ENCODE measurements around the gene TNFRSF8. TPM values are rescaled to one million over a fixed set of nuclear protein-coding genes. Genes with fewer than 3 reads are reported as not detected.

TNFRSF8 gene
- total and polyA plus RNA-seq, 2 donors (not counting 1 experiment from before 2014, with no cell fraction given), result 0.36 to 0.57 TPM

- Histone ChIP-seq H3K79me2 (ENCODE audit: control insufficient read depth, insufficient read depth, low read length) (no peaks in the 10 kb centered on the region), H3K4me2 (replicated peaks; ENCODE audit: low read depth, low read length, poor library complexity, severe bottlenecking) (no peak overlapping the region), H3K4me1 (ENCODE audit: control insufficient read depth in 2 of 2, insufficient read depth in 2 of 2, low read length in 2 of 2) (no peaks in the 10 kb centered on the region), H4K20me1 (ENCODE audit: control insufficient read depth, insufficient read depth, low read length, poor library complexity, severe bottlenecking) (no peaks in the 10 kb centered on the region), H3K9ac (ENCODE audit: low read length) (no peak overlapping the region), H3K9me3 (ENCODE audit: control extremely low read depth in 1 of 3, control insufficient read depth in 2 of 3, insufficient read depth in 1 of 3, low read length in 2 of 3) (peaks cover 0 to 3% (median 0%) of the 10 kb centered on the region in 3 donors), H3K27ac (ENCODE audit: low read length in 2 of 2) (no peak overlapping the region), H2AFZ (ENCODE audit: insufficient read depth, low read depth, low read length, poor library complexity, severe bottlenecking) (no peak overlapping the region), H3K36me3 (replicated peaks in 1 of 2; ENCODE audit: control extremely low read depth in 1 of 2, control insufficient read depth in 1 of 2, extremely low read depth in 1 of 2, insufficient read depth in 2 of 2, low read length in 1 of 2) (no peaks in the 10 kb centered on the region), H3K4me3 (ENCODE audit: control extremely low read depth in 1 of 5, extremely low read depth in 1 of 5, insufficient read depth in 1 of 5, low read depth in 2 of 5, low read length in 4 of 5) (no peak overlapping the region), H3K27me3 (replicated peaks in 1 of 4; ENCODE audit: control extremely low read depth in 1 of 4, control insufficient read depth in 3 of 4, insufficient read depth in 4 of 4, low read length in 3 of 4) (no peaks in the 10 kb centered on the region)
- intact Hi-C loops (cut with micrococcal nuclease), result no loop called here
- Mint-ChIP-seq H3K4me3 (no peak overlapping the region), H3K27me3 (no peaks in the 10 kb centered on the region), H3K27ac (no peak overlapping the region), H3K4me1 (no peaks in the 10 kb centered on the region), H3K9me3 (ENCODE audit: insufficient read depth) (no peaks in the 10 kb centered on the region)
- CTCF ChIA-PET, result interaction anchor here (0.6 kb wide), 1 partner anchor 215 kb away, joined by 4 read pairs; no protein-coding TSS in a partner anchor
- no peak for ATAC-seq (ENCODE audit: low read depth)
- TF ChIP-seq CTCF (IDR thresholded peaks at IDR 0.05) (no peak), EZH2 (IDR thresholded peaks at IDR 0.05; ENCODE audit: borderline replicate concordance, insufficient read depth, low read depth, low read length, poor library complexity, severe bottlenecking) (no peak)
- 100% methylated on average over 2 of the region's 14 CpGs for WGBS (ENCODE audit: insufficient coverage)
- no peak for DNase-seq
- POLR2A ChIA-PET, result no interaction called here
These were observed 48.6 kb downstream of the TNFRSF8 start for GRCh38 chr1:12111741-12112140.

- no peaks in the 10 kb centered on the region for H3K9me3 Mint-ChIP-seq (ENCODE audit: insufficient read depth)
- H3K4me3 Mint-ChIP-seq, result no peak overlapping the region
- no peak for DNase-seq
- ChIA-PET CTCF (interaction anchor here (0.8 to 1.4 kb wide), 3 partner anchors 12 to 122 kb away, joined by 3 read pairs; no protein-coding TSS in a partner anchor), POLR2A (no interaction called here)
- H4K20me1 ChIP-seq (ENCODE audit: control insufficient read depth, insufficient read depth, low read length, poor library complexity, severe bottlenecking), result no peaks in the 10 kb centered on the region
- no peaks in the 10 kb centered on the region for H3K4me1 ChIP-seq (ENCODE audit: control insufficient read depth in 2 of 2, insufficient read depth in 2 of 2, low read length in 2 of 2)
- intact Hi-C loops (cut with micrococcal nuclease), result no loop called here
- no peaks in the 10 kb centered on the region for H3K27me3 Mint-ChIP-seq
- H3K4me2 ChIP-seq (replicated peaks; ENCODE audit: low read depth, low read length, poor library complexity, severe bottlenecking), result no peak overlapping the region
- no peak for TF ChIP-seq CTCF (IDR thresholded peaks at IDR 0.05)
- TF ChIP-seq EZH2 (IDR thresholded peaks at IDR 0.05; ENCODE audit: borderline replicate concordance, insufficient read depth, low read depth, low read length, poor library complexity, severe bottlenecking), result no peak
- H3K27ac Mint-ChIP-seq, result no peak overlapping the region
- H3K27ac ChIP-seq (ENCODE audit: low read length in 2 of 2), result no peak overlapping the region
- no peak overlapping the region for H3K9ac ChIP-seq (ENCODE audit: low read length)
- H2AFZ ChIP-seq (ENCODE audit: insufficient read depth, low read depth, low read length, poor library complexity, severe bottlenecking), result no peak overlapping the region
- no peaks in the 10 kb centered on the region for H3K79me2 ChIP-seq (ENCODE audit: control insufficient read depth, insufficient read depth, low read length)
- WGBS (ENCODE audit: insufficient coverage), result 96% methylated on average over 5 of the region's 5 CpGs
- H3K27me3 ChIP-seq (replicated peaks in 1 of 4; ENCODE audit: control extremely low read depth in 1 of 4, control insufficient read depth in 3 of 4, insufficient read depth in 4 of 4, low read length in 3 of 4), result no peaks in the 10 kb centered on the region
- ATAC-seq (ENCODE audit: low read depth), result no peak
- H3K9me3 ChIP-seq (ENCODE audit: control extremely low read depth in 1 of 3, control insufficient read depth in 2 of 3, insufficient read depth in 1 of 3, low read length in 2 of 3), result peaks cover 0 to 3% (median 0%) of the 10 kb centered on the region in 3 donors
- H3K36me3 ChIP-seq (replicated peaks in 1 of 2; ENCODE audit: control extremely low read depth in 1 of 2, control insufficient read depth in 1 of 2, extremely low read depth in 1 of 2, insufficient read depth in 2 of 2, low read length in 1 of 2), result no peaks in the 10 kb centered on the region
- no peaks in the 10 kb centered on the region for H3K4me1 Mint-ChIP-seq
- H3K4me3 ChIP-seq (ENCODE audit: control extremely low read depth in 1 of 5, extremely low read depth in 1 of 5, insufficient read depth in 1 of 5, low read depth in 2 of 5, low read length in 4 of 5), result no peak overlapping the region
These were observed 49.6 kb downstream of the TNFRSF8 start for GRCh38 chr1:12112711-12113161.
